B cell (primary cell): Measurements from ENCODE around the gene LYPD3. TPM values are rescaled to one million over a fixed set of nuclear protein-coding genes. Genes with fewer than 3 reads are reported as not detected.

Experiments used
- ATAC-seq: fragments of 200-7000 bp; cut with Tn5 transposase; one replicate; pipeline ENCODE4 v1.10.0; 2021; ENCODE audit warnings: low read depth, mild to moderate bottlenecking, moderate number of reproducible peaks, moderate library complexity
- CTCF ChIA-PET: fragments of 350-600 bp; sonication (Branson Sonifier 250); formaldehyde crosslinking; loops from one replicate; lab custom pipeline; 2021; ENCODE audit warnings: antibody characterized with exemption, inconsistent platforms; lab: Charles Lee
- POLR2A ChIA-PET: fragments of 350-600 bp; sonication (Branson Sonifier 250); formaldehyde crosslinking; loops from one replicate; lab custom pipeline; 2021; ENCODE audit warnings: antibody characterized with exemption; lab: Charles Lee
- DNase-seq: peaks from one replicate; pipeline ENCODE4 v3.0.0; 2013
- H2AFZ ChIP-seq: 2 replicates; pipeline ENCODE4 v1.6.1; 2012; ENCODE audit warnings: mild to moderate bottlenecking, low read depth, low read length; ENCODE audit not compliant: insufficient read depth, poor library complexity, severe bottlenecking
- H3K27ac ChIP-seq, 2 donors: 1 replicate in 1 of 2; 2 replicates in 1 of 2; pipeline ENCODE4 v1.5.1; 2012 to 2013; ENCODE audit warnings: low read length in 2 of 2, mild to moderate bottlenecking in 2 of 2, moderate library complexity in 1 of 2
- H3K27me3 ChIP-seq, 4 experiments: fragments of 200-600 bp in 1 of 4; sonication (generic) in 1 of 4; replicated peaks in 1 of 4; 1 replicate in 2 of 4; 2 replicates in 2 of 4; pipeline versions ENCODE4 v1.6.1 to v1.7.0; 2013 to 2016; ENCODE audit warnings: low read length in 3 of 4, mild to moderate bottlenecking in 2 of 4, mixed read lengths in 1 of 4, moderate library complexity in 1 of 4; ENCODE audit not compliant: insufficient read depth in 4 of 4, control insufficient read depth in 3 of 4; ENCODE audit errors: control extremely low read depth in 1 of 4
- H3K36me3 ChIP-seq, 2 experiments: replicated peaks in 1 of 2; 1 replicate in 1 of 2; 2 replicates in 1 of 2; pipeline versions ENCODE4 v1.6.1 to v1.7.1; 2013; ENCODE audit warnings: low read length in 1 of 2; ENCODE audit not compliant: insufficient read depth in 2 of 2, control insufficient read depth in 1 of 2; ENCODE audit errors: control extremely low read depth in 1 of 2, extremely low read depth in 1 of 2
- H3K4me1 ChIP-seq, 2 donors: fragments of 200-600 bp in 1 of 2; sonication (generic) in 1 of 2; 1 replicate in 1 of 2; 2 replicates in 1 of 2; pipeline versions ENCODE4 v1.5.1 to v1.6.1; 2013 to 2017; ENCODE audit warnings: low read length in 2 of 2; ENCODE audit not compliant: control insufficient read depth in 2 of 2, insufficient read depth in 2 of 2
- H3K4me2 ChIP-seq: replicated peaks from 2 replicates; pipeline ENCODE3; 2012; ENCODE audit warnings: mild to moderate bottlenecking, low read depth, low read length; ENCODE audit not compliant: poor library complexity, severe bottlenecking
- H3K4me3 ChIP-seq, 5 experiments: fragments of 200-600 bp in 1 of 5; sonication (generic) in 1 of 5; 1 replicate in 3 of 5; 2 replicates in 2 of 5; pipeline versions ENCODE4 v1.5.1 to v1.7.0; 2011 to 2016; ENCODE audit warnings: low read length in 4 of 5, mild to moderate bottlenecking in 4 of 5, low read depth in 2 of 5, control low read depth in 1 of 5, moderate library complexity in 1 of 5; ENCODE audit not compliant: insufficient read depth in 1 of 5; ENCODE audit errors: control extremely low read depth in 1 of 5, extremely low read depth in 1 of 5
- H3K79me2 ChIP-seq: fragments of 200-600 bp; sonication (generic); one replicate; pipeline ENCODE4 v1.6.0; 2016; ENCODE audit warnings: low read length; ENCODE audit not compliant: control insufficient read depth, insufficient read depth
- H3K9ac ChIP-seq: fragments of 200-600 bp; sonication (generic); 2 replicates; pipeline ENCODE4 v1.6.1; 2017; ENCODE audit warnings: mild to moderate bottlenecking, low read length, moderate library complexity
- H3K9me3 ChIP-seq, 3 donors: one replicate each; pipeline versions ENCODE4 v1.6.1 to v1.7.1; 2013; ENCODE audit warnings: low read length in 2 of 3; ENCODE audit not compliant: control insufficient read depth in 2 of 3, insufficient read depth in 1 of 3; ENCODE audit errors: control extremely low read depth in 1 of 3
- H4K20me1 ChIP-seq: 2 replicates; pipeline ENCODE4 v1.6.0; 2012; ENCODE audit warnings: mild to moderate bottlenecking, low read length; ENCODE audit not compliant: insufficient read depth, control insufficient read depth, poor library complexity, severe bottlenecking
- H3K27ac Mint-ChIP-seq: one replicate; pipeline ENCODE4 v1.8.0; 2021; ENCODE audit warnings: mixed read lengths
- H3K27me3 Mint-ChIP-seq: one replicate; pipeline ENCODE4 v1.8.0; 2021; ENCODE audit warnings: mixed read lengths
- H3K4me1 Mint-ChIP-seq: one replicate; pipeline ENCODE4 v1.8.0; 2021; ENCODE audit warnings: mixed read lengths
- H3K4me3 Mint-ChIP-seq: one replicate; pipeline ENCODE4 v1.8.0; 2021; ENCODE audit warnings: mixed read lengths
- H3K9me3 Mint-ChIP-seq: one replicate; pipeline ENCODE4 v1.8.0; 2022; ENCODE audit warnings: mixed read lengths; ENCODE audit not compliant: insufficient read depth
- EZH2 ChIP-seq: IDR thresholded peaks from 2 replicates; pipeline ENCODE4 v1.6.1; 2012; ENCODE audit warnings: borderline replicate concordance, low read depth, mild to moderate bottlenecking, moderate library complexity, low read length; ENCODE audit not compliant: insufficient read depth, poor library complexity, severe bottlenecking
- WGBS: methylation state at CpG from one replicate; pipeline ENCODE4 v1.1.5; 2013; ENCODE audit warnings: missing lambda C conversion rate; ENCODE audit not compliant: insufficient coverage; 5-methylcytosine and 5-hydroxymethylcytosine counted together
- intact Hi-C: fragments of 100-400 bp; cut with micrococcal nuclease; formaldehyde crosslinking; loops from one replicate; pipeline ENCODE4 v1.10.0; 2022
- polyA plus RNA-seq: library from polyadenylated mRNA; depleted of rRNA; stranded (reverse); fragments of >200 nt; gene quantifications from 2 replicates; pipeline ENCODE4 v1.2.3, GENCODE V29; 2012
- total RNA-seq, 2 donors: library from RNA; stranded (reverse); fragments of 120-200 nt in 1 of 2; gene quantifications; 1 replicate in 1 of 2; 2 replicates in 1 of 2; pipeline versions ENCODE4 v1.2.3 to v1.2.4, GENCODE V29; 2013 to 2022
- TF ChIP-seq, protein P1 (sequence below): fragments of 200-600 bp; IDR thresholded peaks from one replicate; pipeline ENCODE4 v1.8.0; 2022; ENCODE audit warnings: antibody characterized with exemption, mild to moderate bottlenecking

LYPD3 gene
- total and polyA plus RNA-seq, 2 donors (not counting 1 experiment from before 2014, with no cell fraction given): 0.27 to 2.2 TPM

DNA sequence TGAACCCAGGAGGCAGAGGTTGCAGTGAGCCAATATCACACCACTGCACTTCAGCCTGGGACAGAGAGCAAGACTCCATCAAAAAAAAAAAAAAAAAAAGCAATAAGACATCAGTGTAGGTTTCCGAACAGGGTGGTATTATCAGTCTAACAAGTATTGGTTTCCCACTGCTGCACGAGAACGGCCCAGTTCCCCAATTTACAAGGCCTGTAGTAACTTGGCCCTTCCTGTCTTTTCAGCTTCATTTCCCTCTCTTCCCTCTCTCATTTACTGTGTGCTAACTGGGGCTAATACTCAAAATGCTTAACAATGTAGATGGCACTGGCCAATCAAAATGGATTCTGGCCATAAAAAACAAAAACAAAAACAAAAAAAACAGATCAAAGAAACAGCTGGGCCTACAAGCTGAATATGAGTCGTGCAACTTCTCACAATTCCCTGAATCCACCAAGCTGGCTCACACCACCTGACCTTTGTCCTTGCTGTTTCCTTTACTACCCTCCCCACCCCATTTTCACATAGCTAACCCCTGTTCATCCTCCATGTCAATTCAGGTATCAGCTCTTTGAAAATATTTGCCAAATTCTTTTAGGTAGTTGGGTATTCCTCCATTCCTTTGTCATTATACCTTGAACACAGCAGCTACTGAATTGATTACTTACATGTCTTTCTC is 48.3 kb downstream of the LYPD3 start:
- peaks cover 9% of the 10 kb centered on the region for H3K27me3 Mint-ChIP-seq
- Histone ChIP-seq H3K27me3 (no peaks in the 10 kb centered on the region), H3K4me3 (no peak overlapping the region), H3K9ac (no peak overlapping the region), H3K79me2 (no peaks in the 10 kb centered on the region), H3K4me2 (no peak overlapping the region), H3K27ac (no peak overlapping the region), H3K9me3 (peaks cover 0 to 23% (median 0%) of the 10 kb centered on the region in 3 donors), H3K4me1 (no peaks in the 10 kb centered on the region), H3K36me3 (no peaks in the 10 kb centered on the region), H2AFZ (no peak overlapping the region), H4K20me1 (no peaks in the 10 kb centered on the region)
- DNase-seq (no peak), ATAC-seq (no peak)
- H3K4me1 Mint-ChIP-seq: peaks cover 3% of the 10 kb centered on the region
- H3K27ac Mint-ChIP-seq: no peak overlapping the region
- CTCF ChIA-PET: interaction anchor here (0.6 to 1.0 kb wide), 2 partner anchors 16 to 101 kb away, joined by 3 read pairs; no protein-coding TSS in a partner anchor
- TF ChIP-seq EZH2: no peak
- TF ChIP-seq, protein P1, sequence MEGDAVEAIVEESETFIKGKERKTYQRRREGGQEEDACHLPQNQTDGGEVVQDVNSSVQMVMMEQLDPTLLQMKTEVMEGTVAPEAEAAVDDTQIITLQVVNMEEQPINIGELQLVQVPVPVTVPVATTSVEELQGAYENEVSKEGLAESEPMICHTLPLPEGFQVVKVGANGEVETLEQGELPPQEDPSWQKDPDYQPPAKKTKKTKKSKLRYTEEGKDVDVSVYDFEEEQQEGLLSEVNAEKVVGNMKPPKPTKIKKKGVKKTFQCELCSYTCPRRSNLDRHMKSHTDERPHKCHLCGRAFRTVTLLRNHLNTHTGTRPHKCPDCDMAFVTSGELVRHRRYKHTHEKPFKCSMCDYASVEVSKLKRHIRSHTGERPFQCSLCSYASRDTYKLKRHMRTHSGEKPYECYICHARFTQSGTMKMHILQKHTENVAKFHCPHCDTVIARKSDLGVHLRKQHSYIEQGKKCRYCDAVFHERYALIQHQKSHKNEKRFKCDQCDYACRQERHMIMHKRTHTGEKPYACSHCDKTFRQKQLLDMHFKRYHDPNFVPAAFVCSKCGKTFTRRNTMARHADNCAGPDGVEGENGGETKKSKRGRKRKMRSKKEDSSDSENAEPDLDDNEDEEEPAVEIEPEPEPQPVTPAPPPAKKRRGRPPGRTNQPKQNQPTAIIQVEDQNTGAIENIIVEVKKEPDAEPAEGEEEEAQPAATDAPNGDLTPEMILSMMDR: no peak
- intact Hi-C loops: no loop called here
- POLR2A ChIA-PET: interaction anchor here (0.6 kb wide), 1 partner anchor 19 kb away, joined by 9 read pairs; no protein-coding TSS in a partner anchor
- WGBS: 29% methylated on average over 3 of the region's 4 CpGs
- no peak overlapping the region for H3K4me3 Mint-ChIP-seq
- H3K9me3 Mint-ChIP-seq: peaks cover 5% of the 10 kb centered on the region

DNA sequence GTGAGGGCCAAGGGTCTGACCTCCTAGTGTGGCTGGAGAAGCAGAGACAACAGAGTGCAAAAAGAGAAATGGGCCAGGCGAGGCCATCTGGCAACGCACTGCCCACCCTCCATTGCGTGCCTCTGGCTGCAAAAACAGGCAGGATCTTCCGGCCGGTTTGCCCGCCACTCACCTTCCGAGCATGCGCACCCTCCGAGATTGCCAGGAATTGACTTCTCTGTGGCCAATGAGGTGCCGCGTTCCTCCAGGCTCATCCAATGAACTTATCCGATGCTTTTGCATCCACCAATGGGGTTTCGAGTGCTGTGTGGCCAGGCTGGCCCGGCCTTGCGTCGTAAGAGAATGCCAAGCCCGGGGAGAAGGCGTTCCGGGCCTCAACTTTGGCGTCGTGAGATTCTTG is 50.9 kb downstream of the LYPD3 start, which contains the start of gene TEX101:
Gene TEX101 (plus strand): TSS at position 337 of the 400 bp plus-strand sequence. CDS start 1,030 bp downstream, outside the sequence.
- Mint-ChIP-seq H3K27ac (no peak within 1 kb of the TSS), H3K4me1 (peaks cover 3% of the 10 kb centered on the region), H3K9me3 (peaks cover 5% of the 10 kb centered on the region), H3K27me3 (peaks cover 7% of the 10 kb centered on the region), H3K4me3 (no peak within 1 kb of the TSS)
- Histone ChIP-seq H2AFZ (no peak within 1 kb of the TSS), H3K4me1 (no peaks in the 10 kb centered on the region), H3K4me3 (no peak within 1 kb of the TSS), H3K9me3 (peaks cover 0 to 23% (median 0%) of the 10 kb centered on the region in 3 donors), H3K4me2 (no peak within 1 kb of the TSS), H3K9ac (no peak within 1 kb of the TSS), H4K20me1 (no peaks in the 10 kb centered on the region), H3K79me2 (no peaks in the 10 kb centered on the region), H3K27me3 (no peaks in the 10 kb centered on the region), H3K36me3 (no peaks in the 10 kb centered on the region), H3K27ac (no peak within 1 kb of the TSS)
- no peak for TF ChIP-seq EZH2
- TF ChIP-seq, protein P1: no peak
- ChIA-PET POLR2A (no interaction called here), CTCF (no interaction called here)
- intact Hi-C loops: no loop called here
- DNase-seq: no peak
- 95% methylated on average over 21 of the region's 21 CpGs for WGBS
- ATAC-seq: no peak
